ENCODE results near the gene XRN2. TPM values are rescaled to one million over a fixed set of nuclear protein-coding genes. Genes with fewer than 3 reads are reported as not detected.

The XRN2 gene
- total and polyA plus RNA-seq, 2 of the 13 experiments (the other 11 are each of a cell fraction or from before 2014, with no cell fraction given) = 90.3 to 171 TPM

DNA sequence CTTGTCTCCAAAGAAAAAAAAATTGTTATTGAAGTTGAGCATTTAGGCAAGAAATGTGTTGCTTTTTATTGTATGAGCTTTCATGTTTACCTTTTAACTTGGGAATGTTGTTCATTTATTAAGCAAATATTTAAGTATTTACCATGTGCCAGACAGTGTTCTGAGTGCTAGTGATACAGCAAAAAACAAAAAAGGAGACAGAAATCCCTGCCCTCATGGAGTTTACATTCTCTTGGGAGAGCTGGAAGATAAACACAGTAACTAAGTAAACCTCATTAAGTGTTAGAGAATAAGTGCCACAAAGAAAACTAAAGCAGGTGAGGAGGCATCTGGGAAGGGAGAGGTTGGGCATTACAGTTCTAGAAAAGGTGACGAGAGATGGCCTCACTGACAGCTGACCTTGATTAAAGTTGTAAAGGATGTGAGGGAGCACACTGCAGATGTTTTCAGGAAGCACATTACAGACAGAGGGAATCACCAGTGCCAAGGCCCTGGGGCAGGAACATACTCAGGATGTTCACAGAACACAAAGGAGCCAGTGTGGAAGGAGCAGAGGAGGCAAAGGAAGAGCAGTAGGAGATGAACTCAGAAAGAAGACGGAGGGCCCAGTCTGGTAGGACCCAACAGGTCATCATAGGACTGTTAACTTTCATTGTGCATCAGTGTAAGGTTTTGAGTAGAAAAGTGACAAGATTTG, 33.5 kb downstream of the XRN2 start (continued):
- TF ChIP-seq, protein P1, sequence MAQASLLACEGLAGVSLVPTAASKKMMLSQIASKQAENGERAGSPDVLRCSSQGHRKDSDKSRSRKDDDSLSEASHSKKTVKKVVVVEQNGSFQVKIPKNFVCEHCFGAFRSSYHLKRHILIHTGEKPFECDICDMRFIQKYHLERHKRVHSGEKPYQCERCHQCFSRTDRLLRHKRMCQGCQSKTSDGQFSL (CRISPR knock-in tag; IDR thresholded peaks at IDR 0.05) = no peak
- TF ChIP-seq GATAD1 (CRISPR knock-in tag; IDR thresholded peaks at IDR 0.05) (no peak), ZNF432 (CRISPR knock-in tag; IDR thresholded peaks at IDR 0.05; ENCODE audit: borderline replicate concordance) (no peak), KLF13 (CRISPR knock-in tag; IDR thresholded peaks at IDR 0.05) (no peak), ISL2 (CRISPR knock-in tag; IDR thresholded peaks at IDR 0.05) (0 out of 2 replicates have a peak, but pooled peaks have one; percentile 19), RCOR2 (CRISPR knock-in tag; IDR thresholded peaks at IDR 0.05) (no peak), CAMTA2 (CRISPR knock-in tag; IDR thresholded peaks at IDR 0.05; ENCODE audit: borderline replicate concordance) (no peak), ATF7-NPFF (CRISPR knock-in tag; IDR thresholded peaks at IDR 0.05; ENCODE audit: low read depth) (no peak), ZFAT (CRISPR knock-in tag; conservative IDR thresholded peaks at IDR 0.05) (no peak), GABPA (IDR thresholded peaks at IDR 0.05; ENCODE audit: low read depth, low read length) (no peak), GABPA (CRISPR knock-in tag; IDR thresholded peaks at IDR 0.05; ENCODE audit: low read depth) (no peak), TAF15 (IDR thresholded peaks at IDR 0.05; ENCODE audit: low read depth, low read length, poor library complexity, severe bottlenecking) (no peak), SRSF4 (IDR thresholded peaks at IDR 0.05; ENCODE audit: low read depth, low read length, poor library complexity, severe bottlenecking) (no peak)
- TF ChIP-seq, protein P2, sequence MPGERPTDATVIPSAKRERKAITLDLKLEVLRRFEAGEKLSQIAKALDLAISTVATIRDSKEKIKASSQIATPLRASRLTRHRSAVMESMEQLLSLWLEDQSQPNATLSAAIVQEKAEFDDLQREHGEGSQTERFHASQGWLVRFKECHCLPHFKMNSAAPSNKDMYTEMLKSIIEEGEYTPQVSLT (CRISPR knock-in tag; IDR thresholded peaks at IDR 0.05; ENCODE audit: borderline replicate concordance, low read depth) = no peak
- TF ChIP-seq, protein P3, sequence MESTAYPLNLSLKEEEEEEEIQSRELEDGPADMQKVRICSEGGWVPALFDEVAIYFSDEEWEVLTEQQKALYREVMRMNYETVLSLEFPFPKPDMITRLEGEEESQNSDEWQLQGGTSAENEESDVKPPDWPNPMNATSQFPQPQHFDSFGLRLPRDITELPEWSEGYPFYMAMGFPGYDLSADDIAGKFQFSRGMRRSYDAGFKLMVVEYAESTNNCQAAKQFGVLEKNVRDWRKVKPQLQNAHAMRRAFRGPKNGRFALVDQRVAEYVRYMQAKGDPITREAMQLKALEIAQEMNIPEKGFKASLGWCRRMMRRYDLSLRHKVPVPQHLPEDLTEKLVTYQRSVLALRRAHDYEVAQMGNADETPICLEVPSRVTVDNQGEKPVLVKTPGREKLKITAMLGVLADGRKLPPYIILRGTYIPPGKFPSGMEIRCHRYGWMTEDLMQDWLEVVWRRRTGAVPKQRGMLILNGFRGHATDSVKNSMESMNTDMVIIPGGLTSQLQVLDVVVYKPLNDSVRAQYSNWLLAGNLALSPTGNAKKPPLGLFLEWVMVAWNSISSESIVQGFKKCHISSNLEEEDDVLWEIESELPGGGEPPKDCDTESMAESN (CRISPR knock-in tag; conservative IDR thresholded peaks at IDR 0.05) = peak; percentile 95; the same call in 1 of the 2 replicates
- TF ChIP-seq, protein P4, sequence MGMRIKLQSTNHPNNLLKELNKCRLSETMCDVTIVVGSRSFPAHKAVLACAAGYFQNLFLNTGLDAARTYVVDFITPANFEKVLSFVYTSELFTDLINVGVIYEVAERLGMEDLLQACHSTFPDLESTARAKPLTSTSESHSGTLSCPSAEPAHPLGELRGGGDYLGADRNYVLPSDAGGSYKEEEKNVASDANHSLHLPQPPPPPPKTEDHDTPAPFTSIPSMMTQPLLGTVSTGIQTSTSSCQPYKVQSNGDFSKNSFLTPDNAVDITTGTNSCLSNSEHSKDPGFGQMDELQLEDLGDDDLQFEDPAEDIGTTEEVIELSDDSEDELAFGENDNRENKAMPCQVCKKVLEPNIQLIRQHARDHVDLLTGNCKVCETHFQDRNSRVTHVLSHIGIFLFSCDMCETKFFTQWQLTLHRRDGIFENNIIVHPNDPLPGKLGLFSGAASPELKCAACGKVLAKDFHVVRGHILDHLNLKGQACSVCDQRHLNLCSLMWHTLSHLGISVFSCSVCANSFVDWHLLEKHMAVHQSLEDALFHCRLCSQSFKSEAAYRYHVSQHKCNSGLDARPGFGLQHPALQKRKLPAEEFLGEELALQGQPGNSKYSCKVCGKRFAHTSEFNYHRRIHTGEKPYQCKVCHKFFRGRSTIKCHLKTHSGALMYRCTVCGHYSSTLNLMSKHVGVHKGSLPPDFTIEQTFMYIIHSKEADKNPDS (CRISPR knock-in tag; IDR thresholded peaks at IDR 0.05) = no peak
- TF ChIP-seq, protein P5, sequence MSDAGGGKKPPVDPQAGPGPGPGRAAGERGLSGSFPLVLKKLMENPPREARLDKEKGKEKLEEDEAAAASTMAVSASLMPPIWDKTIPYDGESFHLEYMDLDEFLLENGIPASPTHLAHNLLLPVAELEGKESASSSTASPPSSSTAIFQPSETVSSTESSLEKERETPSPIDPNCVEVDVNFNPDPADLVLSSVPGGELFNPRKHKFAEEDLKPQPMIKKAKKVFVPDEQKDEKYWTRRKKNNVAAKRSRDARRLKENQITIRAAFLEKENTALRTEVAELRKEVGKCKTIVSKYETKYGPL (CRISPR knock-in tag; IDR thresholded peaks at IDR 0.05) = no peak
- TF ChIP-seq, protein P6, sequence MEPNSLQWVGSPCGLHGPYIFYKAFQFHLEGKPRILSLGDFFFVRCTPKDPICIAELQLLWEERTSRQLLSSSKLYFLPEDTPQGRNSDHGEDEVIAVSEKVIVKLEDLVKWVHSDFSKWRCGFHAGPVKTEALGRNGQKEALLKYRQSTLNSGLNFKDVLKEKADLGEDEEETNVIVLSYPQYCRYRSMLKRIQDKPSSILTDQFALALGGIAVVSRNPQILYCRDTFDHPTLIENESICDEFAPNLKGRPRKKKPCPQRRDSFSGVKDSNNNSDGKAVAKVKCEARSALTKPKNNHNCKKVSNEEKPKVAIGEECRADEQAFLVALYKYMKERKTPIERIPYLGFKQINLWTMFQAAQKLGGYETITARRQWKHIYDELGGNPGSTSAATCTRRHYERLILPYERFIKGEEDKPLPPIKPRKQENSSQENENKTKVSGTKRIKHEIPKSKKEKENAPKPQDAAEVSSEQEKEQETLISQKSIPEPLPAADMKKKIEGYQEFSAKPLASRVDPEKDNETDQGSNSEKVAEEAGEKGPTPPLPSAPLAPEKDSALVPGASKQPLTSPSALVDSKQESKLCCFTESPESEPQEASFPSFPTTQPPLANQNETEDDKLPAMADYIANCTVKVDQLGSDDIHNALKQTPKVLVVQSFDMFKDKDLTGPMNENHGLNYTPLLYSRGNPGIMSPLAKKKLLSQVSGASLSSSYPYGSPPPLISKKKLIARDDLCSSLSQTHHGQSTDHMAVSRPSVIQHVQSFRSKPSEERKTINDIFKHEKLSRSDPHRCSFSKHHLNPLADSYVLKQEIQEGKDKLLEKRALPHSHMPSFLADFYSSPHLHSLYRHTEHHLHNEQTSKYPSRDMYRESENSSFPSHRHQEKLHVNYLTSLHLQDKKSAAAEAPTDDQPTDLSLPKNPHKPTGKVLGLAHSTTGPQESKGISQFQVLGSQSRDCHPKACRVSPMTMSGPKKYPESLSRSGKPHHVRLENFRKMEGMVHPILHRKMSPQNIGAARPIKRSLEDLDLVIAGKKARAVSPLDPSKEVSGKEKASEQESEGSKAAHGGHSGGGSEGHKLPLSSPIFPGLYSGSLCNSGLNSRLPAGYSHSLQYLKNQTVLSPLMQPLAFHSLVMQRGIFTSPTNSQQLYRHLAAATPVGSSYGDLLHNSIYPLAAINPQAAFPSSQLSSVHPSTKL (CRISPR knock-in tag; IDR thresholded peaks at IDR 0.05) = no peak
- TF ChIP-seq, protein P7, sequence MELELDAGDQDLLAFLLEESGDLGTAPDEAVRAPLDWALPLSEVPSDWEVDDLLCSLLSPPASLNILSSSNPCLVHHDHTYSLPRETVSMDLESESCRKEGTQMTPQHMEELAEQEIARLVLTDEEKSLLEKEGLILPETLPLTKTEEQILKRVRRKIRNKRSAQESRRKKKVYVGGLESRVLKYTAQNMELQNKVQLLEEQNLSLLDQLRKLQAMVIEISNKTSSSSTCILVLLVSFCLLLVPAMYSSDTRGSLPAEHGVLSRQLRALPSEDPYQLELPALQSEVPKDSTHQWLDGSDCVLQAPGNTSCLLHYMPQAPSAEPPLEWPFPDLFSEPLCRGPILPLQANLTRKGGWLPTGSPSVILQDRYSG (CRISPR knock-in tag; IDR thresholded peaks at IDR 0.05) = no peak

All from HepG2 (cell line).